ENCODE results near the gene IGF1R.

The IGF1R gene

GRCh38 chr15:98703126-98703685, 54.9 kb downstream of the IGF1R start:
- Histone ChIP-seq H3K4me1 (ENCODE audit: control insufficient read depth, insufficient read depth, low read length, poor library complexity, severe bottlenecking) (no peaks in the 10 kb centered on the region), H3K27me3 (replicated peaks; ENCODE audit: control insufficient read depth, insufficient read depth, low read length, poor library complexity, severe bottlenecking) (no peaks in the 10 kb centered on the region), H3K4me3 (ENCODE audit: insufficient read depth, low read depth, low read length, poor library complexity, severe bottlenecking) (no peak overlapping the region), H3K36me3 (ENCODE audit: control insufficient read depth, insufficient read depth, low read length) (no peaks in the 10 kb centered on the region), H3K27ac (ENCODE audit: insufficient read depth, low read length, poor library complexity, severe bottlenecking) (no peak overlapping the region), H3K9me3 (ENCODE audit: control insufficient read depth, low read length) (no peaks in the 10 kb centered on the region)
- no peak for DNase-seq

DNA sequence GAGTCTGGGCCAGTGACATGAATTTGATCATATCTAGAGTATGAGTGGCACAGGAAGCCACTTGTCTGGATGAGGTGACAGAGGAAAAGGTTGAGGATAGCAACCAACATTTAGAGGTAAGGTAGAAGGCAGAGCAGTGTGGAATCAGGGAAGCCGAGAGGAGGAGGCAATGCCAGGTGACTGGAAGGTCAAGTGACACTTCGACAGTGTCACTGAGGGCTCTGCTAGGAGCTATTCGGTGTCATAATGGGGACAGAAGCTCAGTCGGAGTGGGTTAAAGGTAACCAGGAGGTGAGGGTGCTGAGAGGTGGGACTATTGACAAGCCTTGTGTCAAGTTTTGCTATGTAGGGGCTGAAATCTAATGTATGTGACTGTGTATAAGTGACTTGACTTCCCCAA, 56.7 kb downstream of the IGF1R start:
- no peaks in the 10 kb centered on the region for H3K4me1 ChIP-seq (ENCODE audit: control insufficient read depth, insufficient read depth, low read length, poor library complexity, severe bottlenecking)
- no peaks in the 10 kb centered on the region for H3K36me3 ChIP-seq (ENCODE audit: control insufficient read depth, insufficient read depth, low read length)
- no peaks in the 10 kb centered on the region for H3K27me3 ChIP-seq (replicated peaks; ENCODE audit: control insufficient read depth, insufficient read depth, low read length, poor library complexity, severe bottlenecking)
- H3K27ac ChIP-seq (ENCODE audit: insufficient read depth, low read length, poor library complexity, severe bottlenecking): no peak overlapping the region
- DNase-seq: no peak
- H3K9me3 ChIP-seq (ENCODE audit: control insufficient read depth, low read length): no peaks in the 10 kb centered on the region
- no peak overlapping the region for H3K4me3 ChIP-seq (ENCODE audit: insufficient read depth, low read depth, low read length, poor library complexity, severe bottlenecking)

GRCh38 chr15:98706387-98706786, 58.0 kb downstream of the IGF1R start:
- Histone ChIP-seq H3K4me1 (ENCODE audit: control insufficient read depth, insufficient read depth, low read length, poor library complexity, severe bottlenecking) (no peaks in the 10 kb centered on the region), H3K27me3 (replicated peaks; ENCODE audit: control insufficient read depth, insufficient read depth, low read length, poor library complexity, severe bottlenecking) (no peaks in the 10 kb centered on the region), H3K36me3 (ENCODE audit: control insufficient read depth, insufficient read depth, low read length) (no peaks in the 10 kb centered on the region), H3K27ac (ENCODE audit: insufficient read depth, low read length, poor library complexity, severe bottlenecking) (no peak overlapping the region), H3K4me3 (ENCODE audit: insufficient read depth, low read depth, low read length, poor library complexity, severe bottlenecking) (no peak overlapping the region), H3K9me3 (ENCODE audit: control insufficient read depth, low read length) (no peaks in the 10 kb centered on the region)
- DNase-seq: no peak

DNA sequence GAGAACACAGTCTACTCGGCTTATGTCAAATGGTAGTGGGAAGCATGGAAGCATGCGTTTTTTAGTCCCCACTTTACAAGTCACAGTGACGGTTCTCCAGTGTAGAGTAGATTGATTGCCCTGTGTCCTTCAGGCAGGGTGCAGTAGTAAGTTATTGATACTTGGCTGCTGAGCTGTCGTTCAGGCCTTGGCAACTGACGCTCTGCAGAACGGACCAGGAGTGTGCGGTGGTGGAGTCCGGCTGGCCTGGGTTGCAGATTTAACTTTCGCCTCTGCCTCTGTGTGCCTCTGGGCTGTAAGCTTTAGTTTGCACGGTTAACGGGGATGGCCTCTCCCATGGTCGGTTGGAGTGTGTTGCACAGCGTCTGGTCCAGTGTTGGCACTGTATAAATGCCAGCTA, 58.6 kb downstream of the IGF1R start:
- no peaks in the 10 kb centered on the region for H3K27me3 ChIP-seq (replicated peaks; ENCODE audit: control insufficient read depth, insufficient read depth, low read length, poor library complexity, severe bottlenecking)
- no peaks in the 10 kb centered on the region for H3K4me1 ChIP-seq (ENCODE audit: control insufficient read depth, insufficient read depth, low read length, poor library complexity, severe bottlenecking)
- no peaks in the 10 kb centered on the region for H3K36me3 ChIP-seq (ENCODE audit: control insufficient read depth, insufficient read depth, low read length)
- H3K4me3 ChIP-seq (ENCODE audit: insufficient read depth, low read depth, low read length, poor library complexity, severe bottlenecking): no peak overlapping the region
- H3K27ac ChIP-seq (ENCODE audit: insufficient read depth, low read length, poor library complexity, severe bottlenecking): no peak overlapping the region
- no peak for DNase-seq
- H3K9me3 ChIP-seq (ENCODE audit: control insufficient read depth, low read length): no peaks in the 10 kb centered on the region

DNA sequence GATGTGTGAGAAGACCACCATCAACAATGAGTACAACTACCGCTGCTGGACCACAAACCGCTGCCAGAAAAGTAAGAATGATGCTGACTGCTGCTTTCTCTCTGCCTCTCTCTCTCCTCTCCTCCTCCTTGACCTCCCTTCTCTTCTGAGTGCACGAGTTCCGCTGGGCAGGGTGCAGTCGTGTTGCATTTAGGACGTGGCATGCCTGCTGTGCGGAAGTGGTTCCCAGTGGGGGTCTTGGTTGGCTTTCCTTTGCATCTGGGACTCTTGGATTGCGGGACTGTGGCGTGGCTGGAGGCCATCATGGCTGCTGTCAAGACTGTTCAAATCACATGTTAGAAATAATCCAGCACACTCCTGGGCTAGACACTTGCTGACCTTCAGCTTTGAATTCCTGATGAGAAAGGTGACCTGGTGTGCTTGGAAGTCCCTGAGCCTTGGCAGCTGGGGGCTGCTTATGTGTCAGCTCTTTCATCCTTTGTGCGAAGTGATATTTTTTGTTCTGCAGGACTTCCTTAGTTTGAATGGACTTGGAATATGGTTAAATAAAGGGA, 59.8 kb downstream of the IGF1R start:
- no peaks in the 10 kb centered on the region for H3K36me3 ChIP-seq (ENCODE audit: control insufficient read depth, insufficient read depth, low read length)
- H3K9me3 ChIP-seq (ENCODE audit: control insufficient read depth, low read length): no peaks in the 10 kb centered on the region
- no peak overlapping the region for H3K27ac ChIP-seq (ENCODE audit: insufficient read depth, low read length, poor library complexity, severe bottlenecking)
- H3K27me3 ChIP-seq (replicated peaks; ENCODE audit: control insufficient read depth, insufficient read depth, low read length, poor library complexity, severe bottlenecking): no peaks in the 10 kb centered on the region
- no peaks in the 10 kb centered on the region for H3K4me1 ChIP-seq (ENCODE audit: control insufficient read depth, insufficient read depth, low read length, poor library complexity, severe bottlenecking)
- DNase-seq: no peak
- H3K4me3 ChIP-seq (ENCODE audit: insufficient read depth, low read depth, low read length, poor library complexity, severe bottlenecking): no peak overlapping the region

DNA sequence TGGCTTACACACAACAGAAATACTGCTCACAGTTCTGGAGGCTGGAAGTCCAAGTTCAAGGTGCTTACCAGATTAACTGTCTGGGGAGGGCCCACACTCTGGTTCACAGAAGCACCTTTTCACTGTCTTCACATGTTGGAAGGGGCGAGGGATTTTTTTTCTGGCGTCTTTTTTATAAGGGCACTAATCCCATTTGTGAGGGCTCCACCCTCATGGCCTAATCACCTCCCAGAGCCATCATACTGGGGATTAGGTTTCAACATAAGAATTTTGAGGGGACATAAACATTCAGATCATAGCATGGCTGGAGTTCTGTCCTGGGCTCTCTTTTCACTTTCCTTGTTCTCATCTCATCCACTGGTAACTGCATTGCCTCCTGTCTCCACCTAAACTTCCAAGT, 63.5 kb downstream of the IGF1R start:
- no peak for DNase-seq
- Histone ChIP-seq H3K27me3 (replicated peaks; ENCODE audit: control insufficient read depth, insufficient read depth, low read length, poor library complexity, severe bottlenecking) (no peaks in the 10 kb centered on the region), H3K4me1 (ENCODE audit: control insufficient read depth, insufficient read depth, low read length, poor library complexity, severe bottlenecking) (peaks cover 12% of the 10 kb centered on the region), H3K27ac (ENCODE audit: insufficient read depth, low read length, poor library complexity, severe bottlenecking) (no peak overlapping the region), H3K9me3 (ENCODE audit: control insufficient read depth, low read length) (no peaks in the 10 kb centered on the region), H3K4me3 (ENCODE audit: insufficient read depth, low read depth, low read length, poor library complexity, severe bottlenecking) (no peak overlapping the region), H3K36me3 (ENCODE audit: control insufficient read depth, insufficient read depth, low read length) (no peaks in the 10 kb centered on the region)

GRCh38 chr15:98712845-98713584, 64.7 kb downstream of the IGF1R start:
- no peak for DNase-seq
- Histone ChIP-seq H3K27me3 (replicated peaks; ENCODE audit: control insufficient read depth, insufficient read depth, low read length, poor library complexity, severe bottlenecking) (no peaks in the 10 kb centered on the region), H3K4me1 (ENCODE audit: control insufficient read depth, insufficient read depth, low read length, poor library complexity, severe bottlenecking) (peaks cover 12% of the 10 kb centered on the region), H3K9me3 (ENCODE audit: control insufficient read depth, low read length) (no peaks in the 10 kb centered on the region), H3K4me3 (ENCODE audit: insufficient read depth, low read depth, low read length, poor library complexity, severe bottlenecking) (no peak overlapping the region), H3K27ac (ENCODE audit: insufficient read depth, low read length, poor library complexity, severe bottlenecking) (no peak overlapping the region), H3K36me3 (ENCODE audit: control insufficient read depth, insufficient read depth, low read length) (no peaks in the 10 kb centered on the region)

GRCh38 chr15:98713585-98714001, 65.3 kb downstream of the IGF1R start:
- Histone ChIP-seq H3K27me3 (replicated peaks; ENCODE audit: control insufficient read depth, insufficient read depth, low read length, poor library complexity, severe bottlenecking) (no peaks in the 10 kb centered on the region), H3K36me3 (ENCODE audit: control insufficient read depth, insufficient read depth, low read length) (no peaks in the 10 kb centered on the region), H3K4me1 (ENCODE audit: control insufficient read depth, insufficient read depth, low read length, poor library complexity, severe bottlenecking) (peaks cover 12% of the 10 kb centered on the region), H3K4me3 (ENCODE audit: insufficient read depth, low read depth, low read length, poor library complexity, severe bottlenecking) (no peak overlapping the region), H3K9me3 (ENCODE audit: control insufficient read depth, low read length) (no peaks in the 10 kb centered on the region), H3K27ac (ENCODE audit: insufficient read depth, low read length, poor library complexity, severe bottlenecking) (no peak overlapping the region)
- DNase-seq: no peak

DNA sequence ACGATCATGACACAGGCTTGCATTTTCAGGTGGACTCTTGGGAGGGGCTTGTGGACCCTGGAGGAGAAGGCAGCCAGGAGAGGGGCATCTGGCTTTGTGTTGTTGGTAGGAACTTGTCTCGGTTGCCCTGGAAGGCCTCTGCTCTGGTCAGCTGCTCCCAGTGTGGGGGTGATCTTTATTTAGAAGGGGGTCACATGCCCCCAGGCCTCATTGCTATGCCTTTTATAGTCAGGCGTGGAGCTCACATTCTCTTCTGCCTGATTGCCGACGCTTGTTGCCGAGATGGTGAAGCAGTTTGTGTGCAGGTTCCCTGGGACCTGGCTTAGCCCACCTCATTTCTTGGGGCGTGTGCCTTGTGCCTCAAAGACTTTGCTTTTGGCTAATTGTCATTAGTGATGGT, 66.6 kb downstream of the IGF1R start:
- no peak overlapping the region for H3K27ac ChIP-seq (ENCODE audit: insufficient read depth, low read length, poor library complexity, severe bottlenecking)
- no peak for DNase-seq
- H3K9me3 ChIP-seq (ENCODE audit: control insufficient read depth, low read length): no peaks in the 10 kb centered on the region
- H3K27me3 ChIP-seq (replicated peaks; ENCODE audit: control insufficient read depth, insufficient read depth, low read length, poor library complexity, severe bottlenecking): no peaks in the 10 kb centered on the region
- H3K36me3 ChIP-seq (ENCODE audit: control insufficient read depth, insufficient read depth, low read length): no peaks in the 10 kb centered on the region
- H3K4me3 ChIP-seq (ENCODE audit: insufficient read depth, low read depth, low read length, poor library complexity, severe bottlenecking): no peak overlapping the region
- peaks cover 12% of the 10 kb centered on the region for H3K4me1 ChIP-seq (ENCODE audit: control insufficient read depth, insufficient read depth, low read length, poor library complexity, severe bottlenecking)

DNA sequence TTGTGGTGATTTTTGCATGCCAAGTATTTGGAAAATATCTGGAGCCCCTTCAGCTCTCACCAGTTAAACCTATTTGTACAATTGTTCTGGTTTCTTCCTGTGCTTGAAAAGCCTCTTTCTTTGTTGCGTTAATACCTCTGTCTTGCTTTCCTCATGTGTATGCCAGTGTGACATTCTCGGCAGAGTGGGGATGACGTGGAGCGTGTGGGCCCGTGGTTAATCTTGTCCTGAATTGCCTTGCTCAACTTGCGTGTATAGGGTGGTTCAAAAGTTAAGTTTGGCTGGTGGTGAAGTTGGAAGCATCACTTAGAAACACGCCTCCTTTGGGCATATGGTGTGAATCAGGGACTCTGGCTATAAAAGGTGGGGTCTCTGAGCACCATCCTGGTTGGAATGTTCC, 67.1 kb downstream of the IGF1R start:
- Histone ChIP-seq H3K9me3 (ENCODE audit: control insufficient read depth, low read length) (no peaks in the 10 kb centered on the region), H3K27me3 (replicated peaks; ENCODE audit: control insufficient read depth, insufficient read depth, low read length, poor library complexity, severe bottlenecking) (no peaks in the 10 kb centered on the region), H3K27ac (ENCODE audit: insufficient read depth, low read length, poor library complexity, severe bottlenecking) (no peak overlapping the region), H3K4me3 (ENCODE audit: insufficient read depth, low read depth, low read length, poor library complexity, severe bottlenecking) (no peak overlapping the region), H3K4me1 (ENCODE audit: control insufficient read depth, insufficient read depth, low read length, poor library complexity, severe bottlenecking) (peaks cover 12% of the 10 kb centered on the region), H3K36me3 (ENCODE audit: control insufficient read depth, insufficient read depth, low read length) (no peaks in the 10 kb centered on the region)
- DNase-seq: no peak

All from effector memory CD4-positive, alpha-beta T cell (primary cell).